Measurements from ENCODE around the gene AKAP12. TPM values are rescaled to one million over a fixed set of nuclear protein-coding genes. Genes with fewer than 3 reads are reported as not detected.
"Not testable (repeated sequence)": the region's sequence is repeated elsewhere in the genome, so short reads cannot be mapped to it uniquely, and the experiment has no call there.

Gene AKAP12
- total RNA-seq, 1 experiment from 2014 or later, result 90.0 TPM

DNA sequence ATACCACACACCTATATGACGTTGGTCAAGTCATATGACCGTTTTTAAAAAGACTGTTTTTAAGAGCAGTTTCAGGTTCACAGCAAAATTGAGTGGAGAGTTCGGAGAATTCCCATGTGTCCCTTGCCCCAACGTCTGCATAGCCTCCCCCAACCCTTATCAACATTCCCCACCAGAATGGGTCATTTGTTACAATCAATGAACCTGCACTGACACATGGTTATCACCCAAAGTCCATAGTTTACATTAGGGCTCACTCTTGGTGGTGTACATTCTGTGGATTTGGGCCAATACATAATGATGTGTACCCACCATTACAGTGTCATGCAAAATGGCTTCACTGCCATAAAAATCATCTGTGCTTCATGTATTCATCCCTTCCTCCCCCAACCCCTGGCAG, 99.6 kb downstream of the AKAP12 start:
- no peak for ATAC-seq
- no peak for DNase-seq (ENCODE audit: low spot score)
- H3K36me3 Mint-ChIP-seq, result peaks cover 6% of the 10 kb centered on the region; the same call in 1 of the 2 replicates
- ChIA-PET CTCF (interaction anchor here (0.7 to 1.3 kb wide), 2 partner anchors 13 to 447 kb away, joined by 3 read pairs; no protein-coding TSS in a partner anchor), POLR2A (interaction anchor here (0.7 kb wide), 1 partner anchor 225 kb away, joined by 3 read pairs; no protein-coding TSS in a partner anchor)
- H3K4me3 Mint-ChIP-seq, result no peak overlapping the region
- no peak overlapping the region for H3K27ac Mint-ChIP-seq
- TF ChIP-seq ZBTB21 (CRISPR knock-in tag; IDR thresholded peaks at IDR 0.05; ENCODE audit: borderline replicate concordance) (no peak), JAZF1 (CRISPR knock-in tag; IDR thresholded peaks at IDR 0.05) (no peak), TEAD4 (CRISPR knock-in tag; IDR thresholded peaks at IDR 0.05) (no peak), SP1 (CRISPR knock-in tag; conservative IDR thresholded peaks at IDR 0.05) (no peak), KAT7 (CRISPR knock-in tag; IDR thresholded peaks at IDR 0.05; ENCODE audit: borderline replicate concordance) (no peak)
- TF ChIP-seq, protein P1, sequence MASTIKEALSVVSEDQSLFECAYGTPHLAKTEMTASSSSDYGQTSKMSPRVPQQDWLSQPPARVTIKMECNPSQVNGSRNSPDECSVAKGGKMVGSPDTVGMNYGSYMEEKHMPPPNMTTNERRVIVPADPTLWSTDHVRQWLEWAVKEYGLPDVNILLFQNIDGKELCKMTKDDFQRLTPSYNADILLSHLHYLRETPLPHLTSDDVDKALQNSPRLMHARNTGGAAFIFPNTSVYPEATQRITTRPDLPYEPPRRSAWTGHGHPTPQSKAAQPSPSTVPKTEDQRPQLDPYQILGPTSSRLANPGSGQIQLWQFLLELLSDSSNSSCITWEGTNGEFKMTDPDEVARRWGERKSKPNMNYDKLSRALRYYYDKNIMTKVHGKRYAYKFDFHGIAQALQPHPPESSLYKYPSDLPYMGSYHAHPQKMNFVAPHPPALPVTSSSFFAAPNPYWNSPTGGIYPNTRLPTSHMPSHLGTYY (CRISPR knock-in tag; IDR thresholded peaks at IDR 0.05), result no peak
- TF ChIP-seq, protein P2, sequence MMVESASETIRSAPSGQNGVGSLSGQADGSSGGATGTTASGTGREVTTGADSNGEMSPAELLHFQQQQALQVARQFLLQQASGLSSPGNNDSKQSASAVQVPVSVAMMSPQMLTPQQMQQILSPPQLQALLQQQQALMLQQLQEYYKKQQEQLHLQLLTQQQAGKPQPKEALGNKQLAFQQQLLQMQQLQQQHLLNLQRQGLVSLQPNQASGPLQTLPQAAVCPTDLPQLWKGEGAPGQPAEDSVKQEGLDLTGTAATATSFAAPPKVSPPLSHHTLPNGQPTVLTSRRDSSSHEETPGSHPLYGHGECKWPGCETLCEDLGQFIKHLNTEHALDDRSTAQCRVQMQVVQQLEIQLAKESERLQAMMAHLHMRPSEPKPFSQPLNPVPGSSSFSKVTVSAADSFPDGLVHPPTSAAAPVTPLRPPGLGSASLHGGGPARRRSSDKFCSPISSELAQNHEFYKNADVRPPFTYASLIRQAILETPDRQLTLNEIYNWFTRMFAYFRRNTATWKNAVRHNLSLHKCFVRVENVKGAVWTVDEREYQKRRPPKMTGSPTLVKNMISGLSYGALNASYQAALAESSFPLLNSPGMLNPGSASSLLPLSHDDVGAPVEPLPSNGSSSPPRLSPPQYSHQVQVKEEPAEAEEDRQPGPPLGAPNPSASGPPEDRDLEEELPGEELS (CRISPR knock-in tag; IDR thresholded peaks at IDR 0.05), result no peak
- TF ChIP-seq, protein P3, sequence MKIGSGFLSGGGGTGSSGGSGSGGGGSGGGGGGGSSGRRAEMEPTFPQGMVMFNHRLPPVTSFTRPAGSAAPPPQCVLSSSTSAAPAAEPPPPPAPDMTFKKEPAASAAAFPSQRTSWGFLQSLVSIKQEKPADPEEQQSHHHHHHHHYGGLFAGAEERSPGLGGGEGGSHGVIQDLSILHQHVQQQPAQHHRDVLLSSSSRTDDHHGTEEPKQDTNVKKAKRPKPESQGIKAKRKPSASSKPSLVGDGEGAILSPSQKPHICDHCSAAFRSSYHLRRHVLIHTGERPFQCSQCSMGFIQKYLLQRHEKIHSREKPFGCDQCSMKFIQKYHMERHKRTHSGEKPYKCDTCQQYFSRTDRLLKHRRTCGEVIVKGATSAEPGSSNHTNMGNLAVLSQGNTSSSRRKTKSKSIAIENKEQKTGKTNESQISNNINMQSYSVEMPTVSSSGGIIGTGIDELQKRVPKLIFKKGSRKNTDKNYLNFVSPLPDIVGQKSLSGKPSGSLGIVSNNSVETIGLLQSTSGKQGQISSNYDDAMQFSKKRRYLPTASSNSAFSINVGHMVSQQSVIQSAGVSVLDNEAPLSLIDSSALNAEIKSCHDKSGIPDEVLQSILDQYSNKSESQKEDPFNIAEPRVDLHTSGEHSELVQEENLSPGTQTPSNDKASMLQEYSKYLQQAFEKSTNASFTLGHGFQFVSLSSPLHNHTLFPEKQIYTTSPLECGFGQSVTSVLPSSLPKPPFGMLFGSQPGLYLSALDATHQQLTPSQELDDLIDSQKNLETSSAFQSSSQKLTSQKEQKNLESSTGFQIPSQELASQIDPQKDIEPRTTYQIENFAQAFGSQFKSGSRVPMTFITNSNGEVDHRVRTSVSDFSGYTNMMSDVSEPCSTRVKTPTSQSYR (CRISPR knock-in tag; IDR thresholded peaks at IDR 0.05), result no peak
- TF ChIP-seq, protein P4, sequence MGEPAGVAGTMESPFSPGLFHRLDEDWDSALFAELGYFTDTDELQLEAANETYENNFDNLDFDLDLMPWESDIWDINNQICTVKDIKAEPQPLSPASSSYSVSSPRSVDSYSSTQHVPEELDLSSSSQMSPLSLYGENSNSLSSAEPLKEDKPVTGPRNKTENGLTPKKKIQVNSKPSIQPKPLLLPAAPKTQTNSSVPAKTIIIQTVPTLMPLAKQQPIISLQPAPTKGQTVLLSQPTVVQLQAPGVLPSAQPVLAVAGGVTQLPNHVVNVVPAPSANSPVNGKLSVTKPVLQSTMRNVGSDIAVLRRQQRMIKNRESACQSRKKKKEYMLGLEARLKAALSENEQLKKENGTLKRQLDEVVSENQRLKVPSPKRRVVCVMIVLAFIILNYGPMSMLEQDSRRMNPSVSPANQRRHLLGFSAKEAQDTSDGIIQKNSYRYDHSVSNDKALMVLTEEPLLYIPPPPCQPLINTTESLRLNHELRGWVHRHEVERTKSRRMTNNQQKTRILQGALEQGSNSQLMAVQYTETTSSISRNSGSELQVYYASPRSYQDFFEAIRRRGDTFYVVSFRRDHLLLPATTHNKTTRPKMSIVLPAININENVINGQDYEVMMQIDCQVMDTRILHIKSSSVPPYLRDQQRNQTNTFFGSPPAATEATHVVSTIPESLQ (CRISPR knock-in tag; IDR thresholded peaks at IDR 0.05), result no peak
- no peaks in the 10 kb centered on the region for H3K27me3 Mint-ChIP-seq (ENCODE audit: low read depth)
- peaks cover 6% of the 10 kb centered on the region for H3K9me3 Mint-ChIP-seq
- H3K4me1 Mint-ChIP-seq, result 0 out of 2 replicates have a peak, but pooled peaks cover 4% of the 10 kb centered on the region

DNA sequence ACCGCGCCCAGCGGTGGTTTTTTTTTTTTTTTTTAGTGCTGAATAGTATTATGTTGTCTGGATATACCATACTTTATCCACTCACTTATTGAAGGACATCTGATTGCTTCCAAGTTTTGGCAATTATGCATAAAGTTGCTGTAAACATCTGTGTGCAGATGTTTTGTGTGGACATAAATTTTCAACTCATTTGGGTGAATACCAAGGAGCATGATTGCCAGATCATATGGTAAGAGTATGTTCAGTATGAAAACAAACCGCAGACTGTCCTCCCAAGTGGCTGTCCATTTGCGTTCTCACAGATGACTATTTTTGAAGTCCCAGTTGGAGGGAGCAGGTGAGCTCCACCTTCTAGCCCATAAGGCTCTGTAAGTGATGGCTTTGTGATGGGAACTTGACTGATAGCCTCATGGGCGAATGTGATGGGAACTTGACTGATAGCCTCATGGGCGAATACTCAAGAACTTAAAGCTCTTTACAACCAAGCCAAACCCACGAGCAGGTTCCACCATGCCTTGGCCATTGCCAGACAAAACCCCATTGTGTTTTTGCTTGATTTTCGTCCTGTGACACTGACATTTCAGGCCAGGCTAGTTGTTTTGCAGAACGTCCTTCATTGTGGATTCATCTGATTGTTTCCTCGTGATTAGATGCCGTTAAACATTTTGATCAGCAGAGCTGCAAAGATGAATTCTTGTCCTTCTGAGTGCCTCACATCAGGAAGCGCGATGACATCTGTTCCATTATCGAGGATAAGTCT, 100.6 kb downstream of the AKAP12 start:
- CTCF ChIA-PET, result interaction anchor here (0.6 to 1.3 kb wide), 3 partner anchors 14 to 448 kb away, joined by 3 read pairs; no protein-coding TSS in a partner anchor
- Mint-ChIP-seq H3K4me3 (no peak overlapping the region), H3K27ac (no peak overlapping the region)

DNA sequence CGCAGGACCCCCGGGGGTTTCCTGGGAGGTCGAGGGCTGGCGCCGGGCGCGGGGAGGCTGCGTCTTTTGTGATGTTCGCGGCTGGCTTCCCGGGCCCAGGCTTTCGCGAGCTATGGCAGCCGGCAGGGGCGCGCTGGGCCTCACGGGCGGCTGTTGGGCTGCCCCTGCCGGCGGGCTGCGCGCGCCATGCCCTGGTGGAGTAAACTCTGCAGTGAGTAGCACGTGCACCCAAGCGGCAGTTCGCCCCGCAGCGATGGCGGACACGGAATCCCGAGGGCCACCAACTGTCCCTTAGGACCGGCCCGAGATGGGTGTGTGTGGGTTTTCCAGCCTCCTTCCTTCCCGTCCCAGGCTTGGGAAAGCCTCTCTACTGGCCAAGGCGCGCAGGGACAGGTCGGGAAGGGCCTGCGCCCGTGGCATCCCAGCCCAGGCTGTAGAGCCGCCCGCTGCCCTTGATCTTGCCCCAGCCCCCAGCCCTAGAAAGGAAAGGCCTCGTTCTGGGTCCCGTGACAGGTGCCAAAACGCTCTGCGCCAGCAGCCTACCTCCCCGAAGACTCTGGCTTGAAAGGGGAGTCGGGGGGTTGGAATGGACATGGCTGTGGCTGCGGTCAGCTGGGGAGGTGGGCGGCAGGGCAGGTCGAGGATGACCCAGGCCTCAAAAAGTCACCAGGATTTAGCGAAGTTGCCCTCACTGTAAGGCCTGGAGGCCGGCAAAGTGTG, 101.9 kb downstream of the AKAP12 start:
- ChIA-PET POLR2A (no interaction called here), CTCF (no interaction called here)
- ATAC-seq (no peak; the same call in 1 of the 2 replicates), DNase-seq (ENCODE audit: low spot score) (no peak)
- H3K36me3 Mint-ChIP-seq, result no peaks in the 10 kb centered on the region
- H3K27me3 Mint-ChIP-seq (ENCODE audit: low read depth), result no peaks in the 10 kb centered on the region
- no peaks in the 10 kb centered on the region for H3K9me3 Mint-ChIP-seq
- TF ChIP-seq SMAD4 (CRISPR knock-in tag; IDR thresholded peaks at IDR 0.05) (no peak), EMX1 (CRISPR knock-in tag; IDR thresholded peaks at IDR 0.05) (no peak)
- H3K4me3 Mint-ChIP-seq, result no peak overlapping the region
- H3K4me1 Mint-ChIP-seq, result 0 out of 2 replicates have a peak, but pooled peaks cover 4% of the 10 kb centered on the region
- H3K27ac Mint-ChIP-seq, result no peak overlapping the region

More for the DNA sequence above, 100.6 kb downstream of the AKAP12 start:
- H3K4me1 Mint-ChIP-seq, result 0 out of 2 replicates have a peak, but pooled peaks cover 4% of the 10 kb centered on the region
- H3K27me3 Mint-ChIP-seq (ENCODE audit: low read depth), result no peaks in the 10 kb centered on the region
- no peak for DNase-seq (ENCODE audit: low spot score)
- POLR2A ChIA-PET, result no interaction called here
- peaks cover 6% of the 10 kb centered on the region; the same call in 1 of the 2 replicates for H3K36me3 Mint-ChIP-seq
- no peak for ATAC-seq
- no peak for TF ChIP-seq ZNF416 (CRISPR knock-in tag; IDR thresholded peaks at IDR 0.05)
- peaks cover 6% of the 10 kb centered on the region for H3K9me3 Mint-ChIP-seq

DNA sequence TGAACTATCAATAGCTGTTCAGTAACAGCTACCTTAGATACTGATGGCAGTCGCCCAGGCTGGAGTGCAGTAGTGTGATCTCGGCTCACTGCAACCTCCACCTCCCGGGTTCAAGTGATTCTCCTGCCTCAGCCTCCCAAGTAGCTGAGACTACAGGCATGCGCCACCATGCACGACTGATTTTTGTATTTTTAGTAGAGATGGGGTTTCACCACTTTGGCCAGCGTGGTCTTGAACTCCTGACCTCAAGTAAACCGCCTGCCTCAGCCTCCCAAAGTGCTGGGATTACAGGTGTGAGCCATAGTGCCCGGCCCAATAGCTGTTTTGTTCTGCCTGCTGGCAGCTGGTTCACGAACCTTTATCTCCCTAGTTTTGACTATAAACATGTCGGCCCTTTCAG, 103.0 kb downstream of the AKAP12 start:
- H3K36me3 Mint-ChIP-seq; H3K27me3 Mint-ChIP-seq (ENCODE audit: low read depth); H3K4me1 Mint-ChIP-seq; H3K4me3 Mint-ChIP-seq; ATAC-seq; CTCF ChIA-PET; DNase-seq (ENCODE audit: low spot score); POLR2A ChIA-PET; H3K9me3 Mint-ChIP-seq; H3K27ac Mint-ChIP-seq: not testable (repeated sequence)

Measured in WTC11 (cell line).